BJ (cell line): ENCODE measurements around the gene WNT5A. TPM values are rescaled to one million over a fixed set of nuclear protein-coding genes. Genes with fewer than 3 reads are reported as not detected.
"Not testable (repeated sequence)": the region's sequence is repeated elsewhere in the genome, so short reads cannot be mapped to it uniquely, and the experiment has no call there.

Experiments
- CTCF ChIA-PET: fragments of 350-600 bp; formaldehyde crosslinking; extraction: SDS; loops from one replicate; lab custom pipeline; 2021; ENCODE audit warnings: antibody characterized with exemption, inconsistent platforms; lab: Yijun Ruan, JAX
- POLR2A ChIA-PET: fragments of 300-600 bp; sonication (Branson Sonifier 250); formaldehyde crosslinking; extraction: SDS; loops from one replicate; lab custom pipeline; 2021; ENCODE audit warnings: antibody characterized with exemption; lab: Charles Lee
- DNase-seq: peaks from one replicate; pipeline ENCODE4 v3.0.0-alpha.2; 2011; ENCODE audit warnings: low read depth
- H3K27me3 ChIP-seq: 2 replicates; pipeline ENCODE4 v1.6.0; 2011; ENCODE audit warnings: low read length; ENCODE audit not compliant: control insufficient read depth, insufficient read depth
- H3K36me3 ChIP-seq: 2 replicates; pipeline ENCODE4 v1.5.1; 2011; ENCODE audit warnings: low read length; ENCODE audit not compliant: control insufficient read depth, insufficient read depth
- H3K4me3 ChIP-seq: 2 replicates; pipeline ENCODE4 v1.5.1; 2011; ENCODE audit warnings: low read depth, mild to moderate bottlenecking, control low read depth, low read length
- CTCF ChIP-seq: IDR thresholded peaks from 2 replicates; pipeline ENCODE4 v1.5.1; 2011; ENCODE audit warnings: low read depth, mild to moderate bottlenecking, control low read depth, inconsistent platforms, low read length, moderate library complexity; ENCODE audit not compliant: insufficient read depth
- polyA plus RNA-seq: library from polyadenylated mRNA; depleted of rRNA; stranded (reverse); fragments of >200 nt; gene quantifications from 2 replicates; pipeline ENCODE4 v1.2.3, GENCODE V29; 2011

Gene WNT5A
- polyA plus RNA-seq, 1 experiment = 627 TPM

GRCh38 chr3:55505776-55506175 lies 18.7 kb upstream of the WNT5A start:
- no peak overlapping the region for H3K4me3 ChIP-seq
- H3K36me3 ChIP-seq = no peaks in the 10 kb centered on the region
- no peak for TF ChIP-seq CTCF
- no peaks in the 10 kb centered on the region for H3K27me3 ChIP-seq
- ChIA-PET CTCF (interaction anchor here (0.7 to 1.6 kb wide), 4 partner anchors 10 to 120 kb away, joined by 3 to 4 read pairs (median 3); no protein-coding TSS in a partner anchor), POLR2A (no interaction called here)
- no peak for DNase-seq

DNA sequence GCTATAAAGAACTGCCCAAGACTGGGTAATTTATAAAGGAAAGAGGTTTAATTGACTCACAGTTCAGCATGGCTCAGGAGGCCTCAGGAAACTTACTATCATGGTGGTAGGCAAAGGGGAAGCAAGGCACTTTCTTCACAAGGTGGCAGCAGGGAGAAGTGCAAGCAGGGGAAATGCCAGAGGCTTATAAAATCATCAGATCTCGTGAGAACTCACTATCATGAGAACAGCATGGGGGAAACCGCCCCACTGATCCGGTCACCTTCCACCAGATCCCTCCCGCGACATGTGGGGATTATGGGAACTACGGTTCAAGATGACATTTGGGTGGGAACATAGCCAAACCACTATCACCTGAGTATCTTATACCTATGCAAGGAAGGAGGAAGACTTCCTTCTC lies 18.0 kb upstream of the WNT5A start:
- POLR2A ChIA-PET, H3K36me3 ChIP-seq, H3K4me3 ChIP-seq, DNase-seq, H3K27me3 ChIP-seq: not testable (repeated sequence)
- peak; percentile 34; the same call in 1 of the 2 replicates for TF ChIP-seq CTCF
- CTCF ChIA-PET = interaction anchor here (0.7 to 1.6 kb wide), 5 partner anchors 9 to 121 kb away, joined by 3 to 4 read pairs (median 3); no protein-coding TSS in a partner anchor

DNA sequence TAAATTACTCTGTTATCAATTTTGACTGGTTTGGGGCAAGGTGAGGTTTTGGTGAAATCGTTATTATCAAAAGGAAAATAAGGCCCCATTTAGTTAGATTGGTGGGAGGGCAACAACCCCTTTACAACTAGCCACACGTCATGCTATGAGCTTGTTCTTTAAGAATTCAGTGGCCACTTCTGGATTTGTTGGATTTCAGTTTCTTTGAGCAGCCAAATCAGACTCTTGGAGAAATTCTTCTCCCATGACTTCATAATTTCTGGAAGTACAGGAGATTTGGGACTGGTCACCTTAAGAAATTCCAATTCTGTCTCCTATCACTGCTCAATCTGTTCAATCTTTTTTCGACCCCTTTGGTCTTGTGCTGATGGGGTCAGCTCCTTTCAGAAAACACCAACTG lies 14.8 kb upstream of the WNT5A start:
- POLR2A ChIA-PET = no interaction called here

GRCh38 chr3:55500555-55501330 lies 13.6 kb upstream of the WNT5A start:
- no peaks in the 10 kb centered on the region; the same call in 1 of the 2 replicates for H3K27me3 ChIP-seq
- ChIA-PET POLR2A (no interaction called here), CTCF (interaction anchor here (1.0 to 1.7 kb wide), 3 partner anchors 18 to 218 kb away, joined by 3 to 4 read pairs (median 3); no protein-coding TSS in a partner anchor)
- no peak overlapping the region for H3K4me3 ChIP-seq
- no peak for TF ChIP-seq CTCF
- H3K36me3 ChIP-seq = no peaks in the 10 kb centered on the region
- DNase-seq = no peak

More for the DNA sequence above, 14.8 kb upstream of the WNT5A start:
- Histone ChIP-seq H3K27me3 (no peaks in the 10 kb centered on the region; the same call in 1 of the 2 replicates), H3K36me3 (no peaks in the 10 kb centered on the region), H3K4me3 (no peak overlapping the region)
- TF ChIP-seq CTCF = no peak
- CTCF ChIA-PET = interaction anchor here (1.0 to 1.7 kb wide), 3 partner anchors 17 to 220 kb away, joined by 3 to 4 read pairs (median 3); no protein-coding TSS in a partner anchor
- DNase-seq = no peak

GRCh38 chr3:55498520-55498919 lies 11.4 kb upstream of the WNT5A start:
- Histone ChIP-seq H3K27me3 (no peaks in the 10 kb centered on the region; the same call in 1 of the 2 replicates), H3K36me3 (no peaks in the 10 kb centered on the region), H3K4me3 (no peak overlapping the region)
- ChIA-PET POLR2A (no interaction called here), CTCF (interaction anchor here (0.6 to 0.7 kb wide), 2 partner anchors 49 to 51 kb away, joined by 4 read pairs; no protein-coding TSS in a partner anchor)
- no peak for DNase-seq
- no peak for TF ChIP-seq CTCF
